ENCODE data around the gene TMEM266.

Gene TMEM266

DNA sequence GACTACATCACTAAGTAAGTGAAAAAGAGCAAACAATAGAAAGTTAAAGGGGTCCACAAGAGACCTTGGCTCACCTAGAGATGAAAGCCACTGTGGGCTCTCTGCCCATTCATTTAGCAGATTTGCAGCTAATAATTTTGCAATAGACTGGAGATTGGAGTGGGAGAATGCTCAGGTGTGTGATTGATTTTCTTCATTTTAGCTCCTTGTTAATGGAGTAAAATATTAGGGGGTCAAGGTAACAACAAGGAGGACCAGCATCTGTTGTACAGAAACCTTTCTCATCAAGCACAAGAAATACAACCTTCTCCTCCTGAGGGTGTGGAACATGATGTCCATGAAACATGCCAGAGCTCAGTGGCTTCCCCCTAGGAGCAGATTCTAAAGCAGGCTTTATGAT lies 63.2 kb downstream of the TMEM266 start:
- in situ Hi-C loops (cut with MboI; ENCODE audit: low sequenced_read_pairs) = no loop called here
- H3K4me3 ChIP-seq = no peak overlapping the region
- no peaks in the 10 kb centered on the region for H3K9me3 ChIP-seq

DNA sequence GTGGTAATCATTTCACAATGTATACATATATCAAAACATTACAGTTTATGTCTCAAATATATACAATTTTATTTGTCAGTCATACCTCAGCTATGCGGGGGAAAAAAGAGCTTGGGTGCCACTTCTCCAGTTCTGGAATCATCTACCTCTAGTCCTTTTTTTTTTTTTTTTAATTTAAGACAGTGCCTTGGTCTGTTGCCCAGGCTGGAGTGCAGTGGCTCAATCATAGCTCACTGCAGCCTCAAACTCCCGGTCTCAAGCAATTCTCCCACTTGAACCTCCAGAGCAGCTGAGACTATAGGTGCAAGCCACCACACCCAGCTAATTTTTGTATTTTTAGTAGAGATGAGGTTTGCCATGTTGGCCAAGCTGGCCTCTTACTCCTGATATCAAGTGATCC lies 67.4 kb downstream of the TMEM266 start:
- Histone ChIP-seq H3K4me3 (no peak overlapping the region), H3K9me3 (no peaks in the 10 kb centered on the region), H3K4me1 (no peaks in the 10 kb centered on the region), H3K27me3 (ENCODE audit: low read depth) (peaks cover 23% of the 10 kb centered on the region), H3K36me3 (replicated peaks) (no peaks in the 10 kb centered on the region)
- in situ Hi-C loops (cut with MboI; ENCODE audit: low sequenced_read_pairs) = no loop called here
- DNase-seq (ENCODE audit: low spot score in 2 of 2) = no peak

More for the DNA sequence above, 63.2 kb downstream of the TMEM266 start:
- no peak for DNase-seq (ENCODE audit: low spot score in 2 of 2)
- Histone ChIP-seq H3K4me1 (no peaks in the 10 kb centered on the region), H3K27me3 (ENCODE audit: low read depth) (peaks cover 16% of the 10 kb centered on the region), H3K36me3 (replicated peaks) (no peaks in the 10 kb centered on the region)

DNA sequence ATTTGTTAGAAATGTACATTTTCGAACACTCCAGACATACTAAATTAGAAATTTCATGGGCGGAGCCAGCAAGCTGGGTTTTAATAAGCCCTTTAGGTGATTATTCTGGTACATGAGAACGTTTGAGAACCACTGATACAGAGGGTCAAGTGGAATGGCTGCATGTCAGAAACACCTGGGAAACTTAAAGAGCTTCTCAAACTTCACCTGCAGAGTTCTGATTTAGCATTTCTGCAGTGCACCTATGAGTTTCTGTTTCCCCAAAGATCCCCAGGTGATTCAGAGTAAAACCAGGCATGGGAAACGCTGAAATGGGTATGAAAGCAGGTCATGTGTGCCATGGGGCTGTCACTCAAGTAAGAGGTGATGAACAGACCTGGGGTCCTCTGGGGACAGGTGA lies 68.1 kb downstream of the TMEM266 start:
- in situ Hi-C loops (cut with MboI; ENCODE audit: low sequenced_read_pairs) = no loop called here
- peaks cover 16% of the 10 kb centered on the region for H3K27me3 ChIP-seq (ENCODE audit: low read depth)
- no peak overlapping the region for H3K4me3 ChIP-seq
- DNase-seq (ENCODE audit: low spot score in 2 of 2) = no peak
- H3K36me3 ChIP-seq (replicated peaks) = no peaks in the 10 kb centered on the region
- no peaks in the 10 kb centered on the region for H3K9me3 ChIP-seq
- no peaks in the 10 kb centered on the region for H3K4me1 ChIP-seq

DNA sequence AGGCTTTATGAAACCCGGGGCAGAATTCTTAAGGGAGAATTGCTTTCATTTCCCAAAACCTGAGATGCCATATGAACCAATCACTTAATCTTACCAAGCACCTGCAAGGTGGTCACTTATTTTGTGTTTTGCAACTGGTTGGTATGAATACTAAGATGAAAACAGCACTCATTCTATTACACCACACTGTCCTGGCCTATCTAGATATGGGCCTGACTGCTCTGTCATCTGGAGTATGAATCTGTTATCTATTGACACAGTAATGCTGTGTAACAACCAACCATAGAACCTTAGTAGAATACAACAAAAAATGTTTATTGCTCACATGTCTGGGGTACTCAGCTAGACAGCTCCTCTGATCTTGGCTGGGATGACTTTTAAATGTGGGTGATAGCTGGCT lies 74.8 kb downstream of the TMEM266 start:
- in situ Hi-C loops (cut with MboI; ENCODE audit: low sequenced_read_pairs) = no loop called here

DNA sequence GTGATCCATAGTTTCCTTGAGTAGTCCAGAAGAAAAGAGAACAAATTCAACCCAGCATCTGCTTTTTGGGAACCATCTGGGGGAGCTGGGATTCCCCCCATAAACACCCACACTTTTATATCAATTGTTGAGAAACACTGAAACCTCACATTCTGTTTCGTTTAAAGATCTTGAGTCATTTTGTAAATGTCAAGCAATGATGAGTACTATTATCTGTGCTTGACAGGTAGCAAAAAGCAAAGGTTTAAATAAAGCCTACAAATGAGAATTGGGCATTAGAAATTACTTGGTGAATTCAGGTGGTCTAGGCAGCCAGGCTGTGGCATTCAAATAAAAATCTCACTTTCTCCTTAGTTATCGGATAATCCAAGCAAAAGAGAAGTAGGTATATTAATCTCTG lies 75.7 kb downstream of the TMEM266 start:
- DNase-seq (ENCODE audit: low spot score in 2 of 2) = no peak
- H3K36me3 ChIP-seq (replicated peaks) = no peaks in the 10 kb centered on the region
- H3K4me1 ChIP-seq = no peaks in the 10 kb centered on the region
- H3K4me3 ChIP-seq = no peak overlapping the region
- no peaks in the 10 kb centered on the region for H3K9me3 ChIP-seq
- H3K27me3 ChIP-seq (ENCODE audit: low read depth) = peaks cover 6% of the 10 kb centered on the region; the same call in 1 of the 2 replicates
- in situ Hi-C loops (cut with MboI; ENCODE audit: low sequenced_read_pairs) = loop anchor here (5.0 kb wide), 1 partner anchor 73 kb away; no protein-coding TSS in a partner anchor

More for the DNA sequence above, 74.8 kb downstream of the TMEM266 start:
- Histone ChIP-seq H3K27me3 (ENCODE audit: low read depth) (peaks cover 10% of the 10 kb centered on the region; the same call in 1 of the 2 replicates), H3K9me3 (no peaks in the 10 kb centered on the region), H3K4me1 (no peaks in the 10 kb centered on the region), H3K36me3 (replicated peaks) (no peaks in the 10 kb centered on the region), H3K4me3 (no peak overlapping the region)
- DNase-seq (ENCODE audit: low spot score in 2 of 2) = no peak

DNA sequence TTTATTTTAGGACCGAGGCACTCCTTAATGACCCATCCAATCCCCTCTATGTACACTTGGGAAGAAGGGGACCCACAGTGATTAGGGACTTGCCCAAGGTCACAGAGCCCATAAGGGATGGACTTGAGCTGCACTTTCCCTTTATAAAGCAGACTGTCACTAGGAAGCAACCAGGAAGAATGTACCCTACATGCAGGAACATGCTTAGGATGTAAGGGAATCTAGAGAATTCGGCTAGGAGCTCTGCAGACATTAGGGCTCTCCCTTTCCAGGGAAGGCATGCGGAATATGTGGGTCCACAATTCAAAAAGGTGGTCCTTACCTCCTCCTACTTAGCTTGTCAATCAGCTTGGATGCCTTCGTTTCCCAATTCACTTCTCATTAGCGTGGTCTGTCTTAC lies 78.7 kb downstream of the TMEM266 start:
- in situ Hi-C loops (cut with MboI; ENCODE audit: low sequenced_read_pairs) = loop anchor here (5.0 kb wide), 1 partner anchor 76 kb away; no protein-coding TSS in a partner anchor
- H3K4me1 ChIP-seq = no peaks in the 10 kb centered on the region
- peaks cover 8% of the 10 kb centered on the region; the same call in 1 of the 2 replicates for H3K27me3 ChIP-seq (ENCODE audit: low read depth)
- no peaks in the 10 kb centered on the region for H3K9me3 ChIP-seq
- H3K36me3 ChIP-seq (replicated peaks) = no peaks in the 10 kb centered on the region
- DNase-seq (ENCODE audit: low spot score in 2 of 2) = no peak
- no peak overlapping the region for H3K4me3 ChIP-seq

DNA sequence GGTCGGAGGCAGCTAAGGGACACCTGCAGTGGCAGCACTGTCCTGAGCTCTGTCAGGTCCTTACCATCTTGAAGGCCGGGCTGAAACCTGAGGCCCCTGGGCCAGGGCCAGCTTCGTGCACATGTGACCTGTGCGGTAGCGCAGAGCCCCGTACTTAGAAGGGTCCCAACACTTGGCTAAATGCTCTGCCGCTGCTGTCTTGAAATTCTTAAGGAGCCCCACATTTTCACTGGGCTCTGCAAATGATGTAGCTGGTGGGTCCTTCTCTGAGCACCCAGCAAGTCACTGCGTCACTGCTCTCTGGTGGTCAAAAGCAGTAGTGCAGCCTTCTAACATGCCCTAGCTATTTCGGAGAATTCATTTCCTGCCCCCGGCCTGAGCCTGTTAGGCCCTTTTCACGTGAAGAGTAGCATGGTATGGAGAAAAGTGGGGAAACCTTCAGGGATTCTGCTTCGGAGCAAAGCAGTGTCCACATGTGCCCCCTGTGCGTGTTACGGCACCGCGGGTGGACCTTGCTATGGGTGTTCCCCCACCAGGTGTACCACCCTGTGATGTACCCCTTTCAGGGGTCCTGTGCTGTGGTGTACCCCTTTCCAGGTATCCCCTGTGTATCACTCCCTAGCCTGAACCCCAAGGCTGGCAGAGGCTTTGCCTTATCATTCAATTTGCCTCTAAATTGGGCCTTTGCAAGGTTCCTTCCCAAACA lies 79.7 kb downstream of the TMEM266 start:
- H3K9me3 ChIP-seq = no peaks in the 10 kb centered on the region
- in situ Hi-C loops (cut with MboI; ENCODE audit: low sequenced_read_pairs) = loop anchor here (5.0 to 10.0 kb wide), 3 partner anchors 77 to 325 kb away; no protein-coding TSS in a partner anchor
- peaks cover 5% of the 10 kb centered on the region for H3K27me3 ChIP-seq (ENCODE audit: low read depth)
- H3K4me1 ChIP-seq = no peaks in the 10 kb centered on the region
- no peaks in the 10 kb centered on the region for H3K36me3 ChIP-seq (replicated peaks)
- H3K4me3 ChIP-seq = no peak overlapping the region
- peak; percentile 82 to 96 for DNase-seq (ENCODE audit: low spot score in 2 of 2)

DNA sequence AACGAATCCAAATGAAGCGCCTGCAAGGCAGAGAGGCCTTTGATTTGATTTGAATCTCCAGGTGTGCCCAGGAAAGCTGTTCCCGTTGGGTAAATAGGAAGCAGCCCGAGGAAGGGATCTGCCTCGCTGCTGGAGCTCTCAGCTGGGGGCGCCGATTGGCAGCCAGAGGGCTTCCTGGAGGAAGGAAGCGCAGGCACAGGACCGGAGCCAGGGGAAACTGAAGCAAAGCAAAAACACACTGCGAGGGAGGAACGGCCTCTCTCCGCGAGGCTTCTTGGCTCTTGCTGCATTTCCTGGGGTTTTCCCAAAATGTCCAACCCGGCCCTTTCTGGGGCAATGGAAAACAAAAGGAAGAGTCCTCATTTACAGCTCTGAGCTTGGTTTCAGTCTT lies 80.3 kb downstream of the TMEM266 start:
- H3K4me3 ChIP-seq = no peak overlapping the region

DNA sequence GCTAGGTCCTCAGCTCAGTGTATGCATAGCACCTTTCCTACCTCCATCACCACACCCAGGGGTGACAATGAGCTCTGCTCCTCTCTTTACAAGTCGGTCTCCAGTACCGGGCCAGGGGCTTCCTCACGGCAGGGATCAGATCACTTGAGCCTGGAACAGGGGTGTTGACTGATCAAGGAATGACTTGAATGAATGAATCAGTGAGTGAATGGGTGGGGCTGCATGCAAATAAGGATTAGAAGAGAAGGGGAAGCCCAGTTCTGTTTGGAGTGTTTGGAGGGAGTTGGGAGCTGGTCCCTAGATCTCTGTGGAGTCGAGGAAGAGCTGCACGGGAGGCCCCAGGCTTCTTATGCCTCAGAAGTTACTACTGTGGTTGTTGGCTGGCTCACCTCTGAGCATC lies 87.0 kb downstream of the TMEM266 start:
- in situ Hi-C loops (cut with MboI; ENCODE audit: low sequenced_read_pairs) = loop anchor here (10.0 kb wide), 1 partner anchor 332 kb away; no protein-coding TSS in a partner anchor
- Histone ChIP-seq H3K9me3 (no peaks in the 10 kb centered on the region), H3K4me1 (peaks cover 10% of the 10 kb centered on the region), H3K36me3 (replicated peaks) (no peaks in the 10 kb centered on the region), H3K4me3 (no peak overlapping the region), H3K27me3 (ENCODE audit: low read depth) (peaks cover 23% of the 10 kb centered on the region)
- DNase-seq (ENCODE audit: low spot score in 2 of 2) = no peak

More for the DNA sequence above, 80.3 kb downstream of the TMEM266 start:
- H3K9me3 ChIP-seq = no peaks in the 10 kb centered on the region
- no peaks in the 10 kb centered on the region for H3K36me3 ChIP-seq (replicated peaks)
- H3K4me1 ChIP-seq = no peaks in the 10 kb centered on the region
- in situ Hi-C loops (cut with MboI; ENCODE audit: low sequenced_read_pairs) = loop anchor here (5.0 to 10.0 kb wide), 2 partner anchors 208 to 325 kb away; no protein-coding TSS in a partner anchor
- peaks cover 11% of the 10 kb centered on the region for H3K27me3 ChIP-seq (ENCODE audit: low read depth)
- no peak for DNase-seq (ENCODE audit: low spot score in 2 of 2)

DNA sequence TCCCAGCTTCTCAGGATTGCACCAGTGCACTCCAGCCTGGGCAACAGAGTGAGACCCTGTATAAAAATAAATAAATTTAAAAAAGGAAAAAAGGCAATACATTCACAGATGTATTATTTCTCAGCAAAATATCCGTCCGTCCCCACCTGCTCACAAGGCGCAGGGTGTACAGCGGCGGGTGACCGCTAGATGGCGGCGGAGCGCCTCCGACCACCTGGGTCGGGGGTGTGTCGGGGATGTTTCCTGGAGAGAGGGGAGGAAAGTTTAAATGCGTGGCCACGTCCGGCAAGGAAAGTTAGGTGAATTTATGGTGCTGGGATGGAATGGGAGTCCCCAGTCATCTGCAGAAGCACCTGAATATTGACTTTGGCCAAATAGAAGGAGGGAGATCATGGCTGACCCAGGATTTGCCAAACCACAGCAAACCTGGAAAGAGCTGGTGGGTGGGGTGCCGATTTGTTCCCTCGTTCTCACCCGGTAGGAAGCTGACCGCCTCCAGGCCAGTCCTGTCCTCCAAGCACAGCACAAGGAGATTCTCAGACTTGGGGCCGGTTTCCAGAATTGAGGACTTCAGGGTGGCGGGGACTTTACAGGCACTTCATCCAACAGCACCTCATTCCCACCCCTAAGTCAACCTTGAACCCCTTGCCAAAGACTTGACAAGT lies 88.3 kb downstream of the TMEM266 start:
- in situ Hi-C loops (cut with MboI; ENCODE audit: low sequenced_read_pairs) = loop anchor here (10.0 kb wide), 1 partner anchor 333 kb away; no protein-coding TSS in a partner anchor
- peak; percentile 72 to 94 for DNase-seq (ENCODE audit: low spot score in 2 of 2)
- Histone ChIP-seq H3K27me3 (ENCODE audit: low read depth) (peaks cover 21% of the 10 kb centered on the region), H3K4me1 (peaks cover 10% of the 10 kb centered on the region), H3K9me3 (no peaks in the 10 kb centered on the region), H3K36me3 (replicated peaks) (no peaks in the 10 kb centered on the region), H3K4me3 (no peak overlapping the region)

DNA sequence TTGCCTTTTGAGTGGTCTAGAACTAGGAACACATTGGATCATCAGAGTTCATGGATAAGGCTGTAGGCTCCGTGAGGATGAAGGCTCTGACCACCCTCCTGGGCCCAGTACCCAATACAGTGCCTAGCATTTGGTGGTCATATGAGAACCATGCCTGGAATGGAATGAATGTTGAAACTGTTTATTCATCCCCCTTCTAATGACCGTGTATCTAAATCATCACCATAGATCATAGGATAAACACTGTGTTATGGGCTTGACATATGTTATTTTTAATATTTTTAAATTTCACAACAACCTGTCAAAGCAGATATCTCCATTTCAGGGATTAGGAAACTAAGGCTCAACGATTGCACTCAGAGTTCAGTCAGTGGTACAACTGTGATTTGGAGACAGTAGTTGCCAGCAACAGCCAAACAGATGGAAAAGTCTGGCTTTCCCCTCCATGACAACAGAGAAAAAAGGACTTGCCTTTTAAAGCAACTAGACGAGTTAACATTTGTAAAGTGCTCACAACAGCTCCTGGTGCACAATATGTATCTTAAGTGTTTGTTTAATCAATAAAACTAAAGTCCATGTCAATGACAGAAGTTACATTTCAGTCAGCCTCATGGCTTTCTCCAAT lies 89.6 kb downstream of the TMEM266 start:
- Histone ChIP-seq H3K27me3 (ENCODE audit: low read depth) (peaks cover 19% of the 10 kb centered on the region), H3K4me3 (no peak overlapping the region), H3K9me3 (no peaks in the 10 kb centered on the region), H3K36me3 (replicated peaks) (no peaks in the 10 kb centered on the region), H3K4me1 (peaks cover 10% of the 10 kb centered on the region)
- in situ Hi-C loops (cut with MboI; ENCODE audit: low sequenced_read_pairs) = loop anchor here (10.0 kb wide), 1 partner anchor 335 kb away; no protein-coding TSS in a partner anchor
- DNase-seq (ENCODE audit: low spot score in 2 of 2) = no peak

DNA sequence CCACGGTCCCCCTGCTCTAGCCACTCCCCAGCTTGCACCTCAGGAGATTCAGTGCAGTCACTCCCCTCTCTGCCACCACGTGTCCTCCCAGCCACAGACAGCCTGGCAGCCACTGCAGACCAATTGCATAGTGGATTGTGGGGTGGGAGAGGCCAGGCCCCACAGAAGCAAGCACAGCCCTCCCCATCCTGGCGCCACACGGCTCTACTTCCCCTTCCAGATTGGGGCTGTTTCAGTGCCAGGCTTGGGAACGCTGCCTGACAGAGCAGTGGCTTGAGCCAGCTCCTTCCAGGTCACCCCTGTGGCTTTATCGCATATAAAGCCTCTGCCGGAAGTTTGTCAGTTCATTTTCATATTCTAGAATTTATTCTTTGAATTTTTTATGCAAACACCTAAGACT lies 90.7 kb downstream of the TMEM266 start:
- no peaks in the 10 kb centered on the region for H3K36me3 ChIP-seq (replicated peaks)
- H3K4me3 ChIP-seq = no peak overlapping the region
- in situ Hi-C loops (cut with MboI; ENCODE audit: low sequenced_read_pairs) = no loop called here
- H3K27me3 ChIP-seq (ENCODE audit: low read depth) = peaks cover 8% of the 10 kb centered on the region
- H3K9me3 ChIP-seq = no peaks in the 10 kb centered on the region
- DNase-seq (ENCODE audit: low spot score in 2 of 2) = no peak
- peaks cover 10% of the 10 kb centered on the region for H3K4me1 ChIP-seq

DNA sequence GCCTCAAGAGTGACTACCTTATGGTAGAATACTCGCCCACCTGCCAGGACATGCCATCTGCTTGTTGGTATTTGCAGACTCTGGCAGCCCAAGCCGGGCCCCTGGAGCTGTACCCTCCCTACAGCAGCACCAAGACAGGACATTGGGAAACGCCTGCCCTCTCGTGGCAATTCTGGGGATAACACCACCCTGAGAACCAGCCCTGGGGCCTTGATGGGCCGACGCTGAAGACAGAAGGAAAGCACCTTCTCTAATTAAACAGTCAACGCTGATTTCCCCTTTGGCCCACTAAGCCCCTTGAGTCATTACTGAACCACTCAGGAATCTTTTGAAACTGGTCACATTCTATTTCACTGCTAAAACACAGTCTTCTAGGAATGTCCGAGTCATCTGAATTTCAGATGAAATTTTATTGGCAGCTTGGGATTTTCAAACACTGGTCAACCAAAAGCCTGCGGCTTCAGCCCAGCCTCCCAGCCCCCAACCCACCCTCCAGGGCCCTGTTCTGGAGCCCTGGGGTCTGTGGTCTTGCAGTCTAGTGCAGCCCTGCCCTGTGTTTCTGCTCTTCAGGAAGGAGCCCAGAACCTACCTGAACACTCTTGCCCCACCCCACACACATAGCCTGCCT lies 91.3 kb downstream of the TMEM266 start:
- Histone ChIP-seq H3K27me3 (ENCODE audit: low read depth) (peaks cover 8% of the 10 kb centered on the region; the same call in 1 of the 2 replicates), H3K9me3 (no peaks in the 10 kb centered on the region), H3K36me3 (replicated peaks) (no peaks in the 10 kb centered on the region), H3K4me1 (peaks cover 10% of the 10 kb centered on the region), H3K4me3 (no peak overlapping the region)
- peak; percentile 80 to 95 for DNase-seq (ENCODE audit: low spot score in 2 of 2)
- in situ Hi-C loops (cut with MboI; ENCODE audit: low sequenced_read_pairs) = no loop called here
